Activated CD8-positive, alpha-beta T cell treated with anti-CD3 and anti-CD28 coated beads for 36 hours (primary cell): ENCODE measurements around the gene ITGB5. TPM values are rescaled to one million over a fixed set of nuclear protein-coding genes. Genes with fewer than 3 reads are reported as not detected.

ENCODE experiments used
- ATAC-seq: fragments of 200-7000 bp; cut with Tn5 transposase; one replicate; pipeline ENCODE4 v1.10.0; 2021; ENCODE audit warnings: mild to moderate bottlenecking, moderate library complexity
- CTCF ChIA-PET: fragments of 350-600 bp; sonication (Branson Sonifier 250); formaldehyde crosslinking; loops from one replicate; lab custom pipeline; 2021; ENCODE audit warnings: antibody characterized with exemption; lab: Charles Lee
- POLR2A ChIA-PET: fragments of 350-600 bp; sonication (Branson Sonifier 250); formaldehyde crosslinking; loops from one replicate; lab custom pipeline; 2021; ENCODE audit warnings: antibody characterized with exemption; lab: Charles Lee
- DNase-seq: peaks from one replicate; pipeline ENCODE4 v3.0.0-alpha.2; 2020
- H3K27ac Mint-ChIP-seq: one replicate; pipeline ENCODE4 v1.8.0; 2021; ENCODE audit warnings: mild to moderate bottlenecking, mixed read lengths
- H3K27me3 Mint-ChIP-seq: one replicate; pipeline ENCODE4 v1.8.0; 2021; ENCODE audit warnings: mixed read lengths
- H3K36me3 Mint-ChIP-seq: one replicate; pipeline ENCODE4 v1.8.0; 2021; ENCODE audit warnings: low read depth, mixed read lengths
- H3K4me1 Mint-ChIP-seq: one replicate; pipeline ENCODE4 v1.8.0; 2021; ENCODE audit warnings: low read depth, mixed read lengths
- H3K4me3 Mint-ChIP-seq: one replicate; pipeline ENCODE4 v1.8.0; 2021; ENCODE audit warnings: mild to moderate bottlenecking, moderate library complexity, mixed read lengths
- H3K9me3 Mint-ChIP-seq: one replicate; pipeline ENCODE4 v1.8.0; 2021; ENCODE audit warnings: mixed read lengths
- CTCF ChIP-seq: fragments of 200-600 bp; IDR thresholded peaks from one replicate; pipeline ENCODE4 v1.8.0; 2022; ENCODE audit warnings: antibody characterized with exemption, mild to moderate bottlenecking
- intact Hi-C: fragments of 100-400 bp; cut with micrococcal nuclease; formaldehyde crosslinking; loops from one replicate; pipeline ENCODE4 v1.10.0; 2022
- total RNA-seq, 2 experiments: library from RNA; stranded (reverse); gene quantifications; one replicate each; pipeline ENCODE4 v1.2.3, GENCODE V29; 2021

ITGB5 gene
- total RNA-seq, 2 experiments from 2014 or later, result 0.41 to 1.1 TPM

- POLR2A ChIA-PET, result interaction anchor here (1.0 kb wide), 1 partner anchor 11 kb away, joined by 3 read pairs; no protein-coding TSS in a partner anchor
Observed at GRCh38 chr3:124810970-124811369, 76.2 kb downstream of the ITGB5 start.

GRCh38 chr3:124809039-124809438 lies 78.1 kb downstream of the ITGB5 start:
- no peaks in the 10 kb centered on the region for H3K9me3 Mint-ChIP-seq
- no peak overlapping the region for H3K27ac Mint-ChIP-seq
- H3K36me3 Mint-ChIP-seq, result no peaks in the 10 kb centered on the region
- ChIA-PET POLR2A (interaction anchor here (0.6 kb wide), 1 partner anchor 11 kb away, joined by 3 read pairs; no protein-coding TSS in a partner anchor), CTCF (no interaction called here)
- intact Hi-C loops, result no loop called here
- peaks cover 2% of the 10 kb centered on the region for H3K27me3 Mint-ChIP-seq
- H3K4me3 Mint-ChIP-seq, result no peak overlapping the region
- no peaks in the 10 kb centered on the region for H3K4me1 Mint-ChIP-seq
- no peak for DNase-seq
- TF ChIP-seq CTCF, result no peak
- no peak for ATAC-seq

More at GRCh38 chr3:124810970-124811369, 76.2 kb downstream of the ITGB5 start:
- Mint-ChIP-seq H3K4me3 (no peak overlapping the region), H3K4me1 (no peaks in the 10 kb centered on the region), H3K27ac (no peak overlapping the region), H3K36me3 (no peaks in the 10 kb centered on the region), H3K27me3 (peaks cover 4% of the 10 kb centered on the region), H3K9me3 (no peaks in the 10 kb centered on the region)
- intact Hi-C loops, result no loop called here
- ATAC-seq, result no peak
- CTCF ChIA-PET, result no interaction called here
- TF ChIP-seq CTCF, result no peak
- DNase-seq, result no peak

- TF ChIP-seq CTCF, result no peak
- Mint-ChIP-seq H3K27ac (no peak overlapping the region), H3K36me3 (no peaks in the 10 kb centered on the region), H3K9me3 (no peaks in the 10 kb centered on the region), H3K4me3 (no peak overlapping the region), H3K27me3 (peaks cover 2% of the 10 kb centered on the region), H3K4me1 (no peaks in the 10 kb centered on the region)
- ChIA-PET CTCF (interaction anchor here (1.4 kb wide), 1 partner anchor 19 kb away, joined by 4 read pairs; no protein-coding TSS in a partner anchor), POLR2A (no interaction called here)
- ATAC-seq, result no peak
- intact Hi-C loops, result no loop called here
- DNase-seq, result no peak
Observed at GRCh38 chr3:124805671-124806070, 81.5 kb downstream of the ITGB5 start.

- no peak overlapping the region for H3K27ac Mint-ChIP-seq
- no peak for ATAC-seq
- CTCF ChIA-PET, result no interaction called here
Observed at GRCh38 chr3:124804875-124805274, 82.3 kb downstream of the ITGB5 start.

GRCh38 chr3:124802702-124803101 lies 84.5 kb downstream of the ITGB5 start:
- Mint-ChIP-seq H3K27ac (no peak overlapping the region), H3K4me3 (no peak overlapping the region)

More at GRCh38 chr3:124804875-124805274, 82.3 kb downstream of the ITGB5 start:
- Mint-ChIP-seq H3K27me3 (peaks cover 2% of the 10 kb centered on the region), H3K9me3 (no peaks in the 10 kb centered on the region), H3K4me1 (no peaks in the 10 kb centered on the region), H3K36me3 (no peaks in the 10 kb centered on the region), H3K4me3 (no peak overlapping the region)
- no peak for TF ChIP-seq CTCF
- DNase-seq, result no peak
- intact Hi-C loops, result no loop called here
- POLR2A ChIA-PET, result no interaction called here

More at GRCh38 chr3:124802702-124803101, 84.5 kb downstream of the ITGB5 start:
- Mint-ChIP-seq H3K36me3 (no peaks in the 10 kb centered on the region), H3K27me3 (peaks cover 2% of the 10 kb centered on the region), H3K9me3 (no peaks in the 10 kb centered on the region), H3K4me1 (no peaks in the 10 kb centered on the region)
- ATAC-seq (no peak), DNase-seq (no peak)
- POLR2A ChIA-PET, result no interaction called here
- intact Hi-C loops, result no loop called here
- TF ChIP-seq CTCF, result no peak
- CTCF ChIA-PET, result interaction anchor here (1.4 kb wide), 1 partner anchor 42 kb away, joined by 4 read pairs; no protein-coding TSS in a partner anchor
